Activated CD8-positive, alpha-beta T cell treated with anti-CD3 and anti-CD28 coated beads, Interleukin-2, amount 10 ng/mL, durations not matched to agents 7 days and 5 days (primary cell): ENCODE results near the gene ZNF697. TPM values are rescaled to one million over a fixed set of nuclear protein-coding genes. Genes with fewer than 3 reads are reported as not detected.
A peak's percentile ranks its signal among the peaks of the same experiment; 100 is the strongest.

Experiments
- ATAC-seq: fragments of 150-1000 bp; cut with Tn5 transposase; one replicate; pipeline ENCODE4 v1.10.0; 2021; ENCODE audit warnings: moderate library complexity
- CTCF ChIA-PET: fragments of 350-600 bp; sonication (Branson Sonifier 250); formaldehyde crosslinking; loops from one replicate; lab custom pipeline; 2021; ENCODE audit warnings: antibody characterized with exemption; lab: Charles Lee
- POLR2A ChIA-PET: fragments of 350-600 bp; sonication (Branson Sonifier 250); formaldehyde crosslinking; loops from one replicate; lab custom pipeline; 2021; ENCODE audit warnings: antibody characterized with exemption; lab: Charles Lee
- DNase-seq: peaks from one replicate; pipeline ENCODE4 v3.0.0-alpha.2; 2020
- H3K27ac Mint-ChIP-seq: one replicate; pipeline ENCODE4 v1.8.0; 2021; ENCODE audit warnings: mild to moderate bottlenecking, mixed read lengths
- H3K27me3 Mint-ChIP-seq: one replicate; pipeline ENCODE4 v1.8.0; 2021; ENCODE audit warnings: low read depth, mixed read lengths
- H3K36me3 Mint-ChIP-seq: one replicate; pipeline ENCODE4 v1.8.0; 2021; ENCODE audit warnings: low read depth, mixed read lengths
- H3K4me1 Mint-ChIP-seq: one replicate; pipeline ENCODE4 v1.8.0; 2021; ENCODE audit warnings: low read depth, mixed read lengths
- H3K4me3 Mint-ChIP-seq: one replicate; pipeline ENCODE4 v1.8.0; 2021; ENCODE audit warnings: mild to moderate bottlenecking, mixed read lengths
- H3K9me3 Mint-ChIP-seq: one replicate; pipeline ENCODE4 v1.8.0; 2022; ENCODE audit warnings: mixed read lengths; ENCODE audit not compliant: insufficient read depth
- total RNA-seq, 2 experiments: library from RNA; stranded (reverse); gene quantifications; one replicate each; pipeline ENCODE4 v1.2.3, GENCODE V29; 2021

Gene ZNF697
- total RNA-seq, 2 experiments from 2014 or later = 0.08 TPM; not detected in 1

- Mint-ChIP-seq H3K27ac (no peak overlapping the region), H3K4me1 (peaks cover 3% of the 10 kb centered on the region), H3K9me3 (no peaks in the 10 kb centered on the region), H3K27me3 (peaks cover 29% of the 10 kb centered on the region), H3K4me3 (no peak overlapping the region), H3K36me3 (no peaks in the 10 kb centered on the region)
- no peak for DNase-seq
- POLR2A ChIA-PET = no interaction called here
- CTCF ChIA-PET = interaction anchor here (1.3 to 4.6 kb wide), 4 partner anchors 14 to 49 kb away, joined by 3 to 44 read pairs (median 6); no protein-coding TSS in a partner anchor
- ATAC-seq = no peak
These were observed 12.4 kb upstream of the ZNF697 start for GRCh38 chr1:119660253-119661083.

DNA sequence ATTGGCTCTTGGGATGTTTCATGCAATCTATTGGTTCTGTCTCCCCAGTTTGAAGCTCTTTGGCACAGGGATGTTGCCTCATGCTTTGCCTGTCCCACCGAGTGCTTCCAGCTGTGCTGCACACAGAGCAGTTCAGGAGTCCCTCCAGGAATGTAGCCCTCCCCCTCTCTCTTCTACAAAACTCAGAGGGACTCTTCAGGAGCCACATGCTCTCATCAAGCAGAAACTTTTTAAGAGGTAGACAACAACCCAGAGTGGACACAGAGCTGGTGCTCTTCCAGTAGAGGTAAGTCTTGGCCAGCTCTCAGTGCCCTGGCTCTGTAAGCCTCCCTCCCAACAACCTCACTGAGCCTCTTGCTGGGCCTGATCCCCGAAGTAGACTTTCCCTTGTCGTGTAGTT, 11.6 kb upstream of the ZNF697 start:
- ATAC-seq (no peak), DNase-seq (no peak)
- Mint-ChIP-seq H3K36me3 (no peaks in the 10 kb centered on the region), H3K9me3 (no peaks in the 10 kb centered on the region), H3K4me1 (peaks cover 3% of the 10 kb centered on the region), H3K27ac (no peak overlapping the region), H3K4me3 (no peak overlapping the region), H3K27me3 (peaks cover 28% of the 10 kb centered on the region)
- ChIA-PET POLR2A (no interaction called here), CTCF (interaction anchor here (1.3 to 4.6 kb wide), 3 partner anchors 15 to 48 kb away, joined by 3 to 44 read pairs (median 5); no protein-coding TSS in a partner anchor)

- CTCF ChIA-PET = interaction anchor here (1.0 kb wide), 1 partner anchor 18 kb away, joined by 4 read pairs; no protein-coding TSS in a partner anchor
- Mint-ChIP-seq H3K36me3 (no peaks in the 10 kb centered on the region), H3K4me3 (no peak overlapping the region), H3K27ac (no peak overlapping the region), H3K9me3 (no peaks in the 10 kb centered on the region), H3K27me3 (peaks cover 40% of the 10 kb centered on the region), H3K4me1 (no peaks in the 10 kb centered on the region)
- ATAC-seq (no peak), DNase-seq (no peak)
- POLR2A ChIA-PET = no interaction called here
These were observed 8.4 kb upstream of the ZNF697 start for GRCh38 chr1:119656410-119656955.

DNA sequence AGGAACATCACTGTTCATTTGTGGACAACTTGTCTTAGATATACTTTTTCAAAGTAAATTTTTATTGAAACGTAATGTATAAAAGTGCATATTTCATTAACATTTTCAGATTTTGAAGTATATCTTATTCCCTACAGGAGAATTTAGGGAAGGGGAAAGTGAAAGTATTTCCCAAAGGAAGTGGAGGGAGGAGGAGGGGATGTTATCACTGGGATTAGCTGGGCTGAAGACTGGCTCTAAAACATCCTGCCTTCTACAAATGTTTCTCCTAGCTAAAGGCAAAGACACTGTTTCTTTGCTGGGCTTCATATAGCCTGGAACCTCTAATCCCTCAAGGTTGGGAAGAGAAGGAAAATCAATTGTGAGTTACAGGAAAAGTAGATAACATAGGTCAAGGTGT, 7.1 kb upstream of the ZNF697 start:
- no peak overlapping the region for H3K4me3 Mint-ChIP-seq
- ATAC-seq = no peak
- CTCF ChIA-PET = interaction anchor here (1.3 to 3.7 kb wide), 4 partner anchors 9 to 40 kb away, joined by 3 to 14 read pairs (median 6); no protein-coding TSS in a partner anchor

GRCh38 chr1:119653839-119654170, 5.7 kb upstream of the ZNF697 start:
- H3K36me3 Mint-ChIP-seq = no peaks in the 10 kb centered on the region
- no peak overlapping the region for H3K27ac Mint-ChIP-seq
- ChIA-PET CTCF (interaction anchor here (1.4 to 3.7 kb wide), 3 partner anchors 9 to 24 kb away, joined by 5 to 14 read pairs (median 7); no protein-coding TSS in a partner anchor), POLR2A (no interaction called here)
- no peaks in the 10 kb centered on the region for H3K9me3 Mint-ChIP-seq
- no peak overlapping the region for H3K4me3 Mint-ChIP-seq
- no peaks in the 10 kb centered on the region for H3K4me1 Mint-ChIP-seq
- peaks cover 50% of the 10 kb centered on the region for H3K27me3 Mint-ChIP-seq
- DNase-seq (no peak), ATAC-seq (no peak)

More for the DNA sequence above, 7.1 kb upstream of the ZNF697 start:
- POLR2A ChIA-PET = no interaction called here
- H3K36me3 Mint-ChIP-seq = no peaks in the 10 kb centered on the region
- no peaks in the 10 kb centered on the region for H3K9me3 Mint-ChIP-seq
- peaks cover 48% of the 10 kb centered on the region for H3K27me3 Mint-ChIP-seq
- no peaks in the 10 kb centered on the region for H3K4me1 Mint-ChIP-seq
- H3K27ac Mint-ChIP-seq = no peak overlapping the region
- DNase-seq = no peak

- no peaks in the 10 kb centered on the region for H3K36me3 Mint-ChIP-seq
- POLR2A ChIA-PET = no interaction called here
- CTCF ChIA-PET = interaction anchor here (1.4 to 3.7 kb wide), 3 partner anchors 9 to 24 kb away, joined by 5 to 14 read pairs (median 7); no protein-coding TSS in a partner anchor
- peaks cover 53% of the 10 kb centered on the region for H3K27me3 Mint-ChIP-seq
- no peak for DNase-seq
- no peaks in the 10 kb centered on the region for H3K4me1 Mint-ChIP-seq
- no peak overlapping the region for H3K27ac Mint-ChIP-seq
- ATAC-seq = no peak
- H3K4me3 Mint-ChIP-seq = no peak overlapping the region
- H3K9me3 Mint-ChIP-seq = no peaks in the 10 kb centered on the region
These were observed 5.2 kb upstream of the ZNF697 start for GRCh38 chr1:119653135-119653838.

GRCh38 chr1:119652587-119652986, 4.5 kb upstream of the ZNF697 start:
- Mint-ChIP-seq H3K27ac (no peak overlapping the region), H3K9me3 (no peaks in the 10 kb centered on the region), H3K4me1 (peaks cover 2% of the 10 kb centered on the region), H3K36me3 (no peaks in the 10 kb centered on the region), H3K4me3 (no peak overlapping the region), H3K27me3 (peaks cover 56% of the 10 kb centered on the region)
- no peak for ATAC-seq
- POLR2A ChIA-PET = no interaction called here
- DNase-seq = no peak
- CTCF ChIA-PET = interaction anchor here (3.7 kb wide), 1 partner anchor 23 kb away, joined by 14 read pairs; no protein-coding TSS in a partner anchor

GRCh38 chr1:119651641-119652040, 3.6 kb upstream of the ZNF697 start:
- Mint-ChIP-seq H3K4me3 (no peak overlapping the region), H3K9me3 (no peaks in the 10 kb centered on the region), H3K27ac (no peak overlapping the region), H3K4me1 (peaks cover 3% of the 10 kb centered on the region), H3K27me3 (peaks cover 61% of the 10 kb centered on the region), H3K36me3 (no peaks in the 10 kb centered on the region)
- ChIA-PET POLR2A (no interaction called here), CTCF (interaction anchor here (1.0 to 3.7 kb wide), 2 partner anchors 11 to 24 kb away, joined by 4 to 14 read pairs; no protein-coding TSS in a partner anchor)
- no peak for DNase-seq
- no peak for ATAC-seq

DNA sequence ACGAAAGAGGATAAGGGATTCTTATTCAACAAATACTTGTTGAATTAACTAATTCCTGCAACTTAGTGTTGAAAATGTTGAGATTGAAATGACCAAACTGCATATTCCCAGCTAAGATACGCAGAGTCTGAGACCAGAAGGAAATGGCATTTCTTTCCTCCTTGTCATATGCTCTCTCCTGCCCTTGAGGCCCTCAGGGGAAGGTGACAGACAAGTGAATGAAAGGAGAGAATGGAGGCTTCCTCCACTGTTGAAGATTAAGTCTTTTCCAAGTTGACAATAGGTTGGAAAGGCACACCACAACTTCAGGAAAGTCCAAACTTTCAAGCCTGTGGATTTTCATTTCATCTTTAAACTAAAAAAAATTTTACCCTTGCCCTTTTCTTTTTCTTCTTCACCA, 3.1 kb upstream of the ZNF697 start:
- Mint-ChIP-seq H3K36me3 (no peaks in the 10 kb centered on the region), H3K4me1 (peaks cover 3% of the 10 kb centered on the region), H3K27me3 (peaks cover 62% of the 10 kb centered on the region), H3K9me3 (no peaks in the 10 kb centered on the region), H3K27ac (no peak overlapping the region), H3K4me3 (no peak overlapping the region)
- ChIA-PET CTCF (interaction anchor here (1.0 to 4.4 kb wide), 3 partner anchors 11 to 24 kb away, joined by 4 to 20 read pairs (median 14); no protein-coding TSS in a partner anchor), POLR2A (no interaction called here)
- DNase-seq = no peak
- no peak for ATAC-seq

DNA sequence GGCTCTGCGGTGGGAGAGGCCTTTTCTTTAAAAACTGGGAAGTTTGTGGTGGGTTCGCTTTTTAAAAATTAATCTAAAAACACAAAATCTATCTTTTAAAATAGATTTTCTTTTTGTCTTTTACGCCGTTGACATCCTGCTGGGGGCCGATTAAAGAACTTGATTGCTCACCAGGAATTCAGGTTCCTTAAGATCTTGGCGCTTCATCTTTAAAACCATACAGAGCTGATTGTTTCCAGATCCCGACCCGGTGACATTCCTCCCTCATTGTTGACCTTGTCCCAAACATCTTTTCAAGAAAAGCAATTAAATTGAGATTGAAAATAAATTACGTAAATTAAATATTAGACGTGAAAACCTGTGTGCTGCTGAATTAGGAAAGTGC, 546 bp upstream of the ZNF697 start:
- ChIA-PET CTCF (interaction anchor here (0.8 to 4.4 kb wide), 3 partner anchors 26 to 76 kb away, joined by 3 to 20 read pairs (median 3); no protein-coding TSS in a partner anchor), POLR2A (interaction anchor here (1.1 kb wide), 1 partner anchor 63 kb away, joined by 5 read pairs; the partner anchor contains the start of gene PHGDH)
- ATAC-seq = no peak
- peaks cover 76% of the 10 kb centered on the region for H3K27me3 Mint-ChIP-seq
- no peak overlapping the region for H3K27ac Mint-ChIP-seq
- peak overlapping the region; percentile 68 for H3K4me3 Mint-ChIP-seq
- no peak for DNase-seq
- no peaks in the 10 kb centered on the region for H3K9me3 Mint-ChIP-seq
- H3K36me3 Mint-ChIP-seq = no peaks in the 10 kb centered on the region
- H3K4me1 Mint-ChIP-seq = peaks cover 3% of the 10 kb centered on the region

GRCh38 chr1:119647228-119647733, 785 bp downstream of the ZNF697 start:
- no peak for ATAC-seq
- ChIA-PET POLR2A (no interaction called here), CTCF (interaction anchor here (0.7 to 4.4 kb wide), 2 partner anchors 28 to 36 kb away, joined by 3 to 20 read pairs; no protein-coding TSS in a partner anchor)
- H3K27me3 Mint-ChIP-seq = peaks cover 75% of the 10 kb centered on the region
- H3K4me3 Mint-ChIP-seq = peak overlapping the region; percentile 66
- DNase-seq = no peak
- H3K9me3 Mint-ChIP-seq = no peaks in the 10 kb centered on the region
- H3K27ac Mint-ChIP-seq = no peak overlapping the region
- no peaks in the 10 kb centered on the region for H3K36me3 Mint-ChIP-seq
- peaks cover 3% of the 10 kb centered on the region for H3K4me1 Mint-ChIP-seq
